IPS DF 4.7 (cell line): ENCODE measurements around the gene TMEM86B.
"Not testable (repeated sequence)": the region's sequence is repeated elsewhere in the genome, so short reads cannot be mapped to it uniquely, and the experiment has no call there.

Source experiments
- DNase-seq: peaks from one replicate; pipeline ENCODE4 v3.0.0-alpha.2; 2013; ENCODE audit warnings: low spot score; ENCODE audit errors: extremely low read depth

TMEM86B gene

GRCh38 chr19:55223291-55224037 is 5.1 kb downstream of the TMEM86B start:
- no peak for DNase-seq

- DNase-seq: no peak
These were observed 8.0 kb downstream of the TMEM86B start for GRCh38 chr19:55220525-55220924.

GRCh38 chr19:55216461-55217198 is 11.9 kb downstream of the TMEM86B start:
- peak; percentile 80 for DNase-seq

- DNase-seq: no peak
These were observed 15.0 kb downstream of the TMEM86B start for GRCh38 chr19:55213547-55213946.

- no peak for DNase-seq
These were observed 16.1 kb downstream of the TMEM86B start for GRCh38 chr19:55212447-55212846.

GRCh38 chr19:55209693-55210472 is 18.7 kb downstream of the TMEM86B start:
- DNase-seq: no peak

GRCh38 chr19:55208880-55209692 is 19.5 kb downstream of the TMEM86B start, which contains the start of gene PTPRH:
Gene PTPRH, minus strand, starts transcription at chr19:55209501. Its CDS starts 68 bp downstream, at chr19:55209433.
- no peak for DNase-seq

- no peak for DNase-seq
These were observed 21.7 kb downstream of the TMEM86B start for GRCh38 chr19:55206664-55207500.

- DNase-seq: not testable (repeated sequence)
These were observed 26.4 kb downstream of the TMEM86B start for GRCh38 chr19:55202199-55202598.

GRCh38 chr19:55199620-55200204 is 28.9 kb downstream of the TMEM86B start:
- DNase-seq: no peak

- DNase-seq: no peak
These were observed 29.9 kb downstream of the TMEM86B start for GRCh38 chr19:55198651-55199050.

GRCh38 chr19:55197528-55197927 is 31.0 kb downstream of the TMEM86B start:
- no peak for DNase-seq

GRCh38 chr19:55196803-55197202 is 31.8 kb downstream of the TMEM86B start:
- no peak for DNase-seq

GRCh38 chr19:55193481-55193880 is 35.1 kb downstream of the TMEM86B start:
- no peak for DNase-seq

- no peak for DNase-seq
These were observed 39.1 kb downstream of the TMEM86B start for GRCh38 chr19:55189403-55189835.

- DNase-seq: no peak
These were observed 39.9 kb downstream of the TMEM86B start for GRCh38 chr19:55188625-55189024.

GRCh38 chr19:55186080-55186479 is 42.5 kb downstream of the TMEM86B start:
- DNase-seq: no peak

- no peak for DNase-seq
These were observed 46.8 kb downstream of the TMEM86B start for GRCh38 chr19:55181740-55182139.

GRCh38 chr19:55179606-55180484 is 48.7 kb downstream of the TMEM86B start, which contains the start of gene SYT5:
Gene SYT5, minus strand, starts transcription at chr19:55180289. Its CDS starts 1,248 bp downstream, at chr19:55179041.
- DNase-seq: no peak
